K562 (cell line): Measurements from ENCODE around the gene NOD1. TPM values are rescaled to one million over a fixed set of nuclear protein-coding genes. Genes with fewer than 3 reads are reported as not detected.
A peak's percentile ranks its signal among the peaks of the same experiment; 100 is the strongest.

Experiments used
- BRD4 ChIP-seq: fragments of 200-600 bp; sonication (generic); IDR thresholded peaks from 2 replicates; pipeline ENCODE4 v1.6.1; 2017; ENCODE audit warnings: inconsistent platforms
- C11orf30 ChIP-seq: fragments of 450-650 bp; IDR thresholded peaks from 2 replicates; pipeline ENCODE4 v1.6.1; 2016; ENCODE audit warnings: low read depth, mild to moderate bottlenecking
- CEBPB ChIP-seq: fragments of 450-650 bp; IDR thresholded peaks from 2 replicates; pipeline ENCODE4 v1.6.1; 2016; ENCODE audit warnings: missing genetic modification characterization, missing compliant biosample characterization
- CLOCK ChIP-seq: fragments of 250-450 bp; sonication (Bioruptor Pico); IDR thresholded peaks from 2 replicates; pipeline ENCODE4 v1.4.0; 2020; ENCODE audit warnings: mild to moderate bottlenecking, moderate library complexity, borderline replicate concordance
- DPF2 ChIP-seq: fragments of 450-650 bp; IDR thresholded peaks from 2 replicates; pipeline ENCODE4 v1.6.1; 2016
- E2F3 ChIP-seq: fragments of 250-450 bp; sonication (Bioruptor Pico); IDR thresholded peaks from 2 replicates; pipeline ENCODE4 v1.4.0; 2020; ENCODE audit warnings: mild to moderate bottlenecking
- FOXM1 ChIP-seq, 2 experiments: fragments of 450-650 bp in 1 of 2; sonication (generic) in 1 of 2; formaldehyde crosslinking in 1 of 2; IDR thresholded peaks; 2 replicates each; pipeline versions ENCODE4 v1.6.1 to v1.9.0; 2017 to 2022; ENCODE audit warnings: low read depth in 2 of 2, mild to moderate bottlenecking in 2 of 2, missing genetic modification reagents in 1 of 2, moderate library complexity in 1 of 2
- KLF13 ChIP-seq: fragments of 450-650 bp; IDR thresholded peaks from 2 replicates; pipeline ENCODE4 v1.6.1; 2016; ENCODE audit warnings: missing genetic modification characterization, low read depth, mild to moderate bottlenecking, missing compliant biosample characterization, moderate library complexity, borderline replicate concordance
- MED1 ChIP-seq: sonication (generic); formaldehyde crosslinking; IDR thresholded peaks from 2 replicates; pipeline ENCODE4 v1.8.1; 2023; ENCODE audit warnings: missing genetic modification reagents, borderline replicate concordance
- MYBL2 ChIP-seq, 2 experiments: fragments of 450-650 bp in 1 of 2; sonication (generic) in 1 of 2; formaldehyde crosslinking in 1 of 2; IDR thresholded peaks; 2 replicates each; pipeline versions ENCODE4 v1.6.1 to v1.8.1; 2017 to 2022; ENCODE audit warnings: borderline replicate concordance in 1 of 2, inconsistent platforms in 1 of 2, low read depth in 1 of 2, mild to moderate bottlenecking in 1 of 2, missing genetic modification reagents in 1 of 2, moderate library complexity in 1 of 2
- NCOA1 ChIP-seq: fragments of 450-650 bp; IDR thresholded peaks from 2 replicates; pipeline ENCODE4 v1.6.1; 2016; ENCODE audit warnings: low read depth
- NUFIP1 ChIP-seq: fragments of 450-650 bp; IDR thresholded peaks from 2 replicates; pipeline ENCODE4 v1.6.1; 2018; ENCODE audit not compliant: partially characterized antibody
- POLR2B ChIP-seq: fragments of 450-650 bp; IDR thresholded peaks from 2 replicates; pipeline ENCODE4 v1.6.1; 2018; ENCODE audit warnings: low read depth; ENCODE audit not compliant: partially characterized antibody
- POU5F1 ChIP-seq: fragments of 150-350 bp; IDR thresholded peaks from 2 replicates; pipeline ENCODE4 v1.6.1; 2014; ENCODE audit warnings: borderline replicate concordance, low read length, low read depth, mild to moderate bottlenecking; ENCODE audit not compliant: partially characterized antibody
- PREB ChIP-seq: sonication (generic); formaldehyde crosslinking; IDR thresholded peaks from 2 replicates; pipeline ENCODE4 v1.8.1; 2023; ENCODE audit warnings: mild to moderate bottlenecking, missing genetic modification reagents
- RBM25 ChIP-seq: fragments of 200-400 bp; formaldehyde crosslinking; IDR thresholded peaks from 2 replicates; pipeline ENCODE4 v1.6.1; 2018; ENCODE audit warnings: low read length, low read depth, moderate library complexity; ENCODE audit not compliant: severe bottlenecking
- RCOR1 ChIP-seq, 2 experiments: IDR thresholded peaks; 2 replicates each; pipeline ENCODE4 v1.6.1; 2012; ENCODE audit warnings: low read depth in 2 of 2, low read length in 2 of 2, borderline replicate concordance in 1 of 2, improper control_type of control experiment in 1 of 2
- SIRT6 ChIP-seq: IDR thresholded peaks from one replicate; pipeline ENCODE4 v1.6.1; 2012; ENCODE audit warnings: low read depth, mild to moderate bottlenecking, control low read depth, inconsistent platforms, low read length, moderate library complexity
- SMARCA4 ChIP-seq: fragments of 450-650 bp; IDR thresholded peaks from 2 replicates; pipeline ENCODE4 v1.6.1; 2016
- ZEB2 ChIP-seq: fragments of 450-650 bp; IDR thresholded peaks from 2 replicates; pipeline ENCODE4 v1.6.1; 2016
- ZNF263 ChIP-seq: sonication (generic); formaldehyde crosslinking; IDR thresholded peaks from 2 replicates; pipeline ENCODE4 v1.8.0; 2022; ENCODE audit warnings: mild to moderate bottlenecking, missing genetic modification reagents, borderline replicate concordance
- ZNF311 ChIP-seq: fragments of 250-450 bp; sonication (Bioruptor Pico); IDR thresholded peaks from 2 replicates; pipeline ENCODE4 v1.4.0; 2020; ENCODE audit warnings: mild to moderate bottlenecking, moderate library complexity
- ZNF561 ChIP-seq: fragments of 450-650 bp; formaldehyde crosslinking; conservative IDR thresholded peaks from 2 replicates; pipeline ENCODE4 v1.4.0; 2020; ENCODE audit warnings: mild to moderate bottlenecking, moderate library complexity
- ZNF644 ChIP-seq: fragments of 200-800 bp; sonication (Bioruptor generic); IDR thresholded peaks from 2 replicates; pipeline ENCODE4 v1.6.1; 2016; ENCODE audit warnings: low read depth, missing genetic modification characterization, missing compliant biosample characterization
- polyA plus RNA-seq, 8 experiments: library from polyadenylated mRNA; depleted of rRNA in 4 of 8; stranded (reverse) in 5 of 8; unstranded in 3 of 8; fragments of >200 nt; fragmentation: Nextera tagmentation in 2 of 8; fragmentation: Illumina TruSeq in 1 of 8; extraction: Ambion mirVana in 2 of 8; extraction: Trizol in 1 of 8; gene quantifications; 2 replicates each; pipeline versions ENCODE4 v1.2.1 to v1.2.3, GENCODE V29; 2011 to 2014; ENCODE audit warnings: inconsistent platforms in 1 of 8, missing spikeins in 1 of 8
- total RNA-seq, 7 experiments: library from RNA; depleted of rRNA in 6 of 7; stranded (reverse); fragments of >200 nt in 6 of 7; fragmentation: Illumina TruSeq in 2 of 7; extraction: Trizol in 2 of 7; gene quantifications; 2 replicates each; pipeline versions ENCODE4 v1.2.1 to v1.2.3, GENCODE V29; 2011 to 2021; ENCODE audit warnings: low replicate concordance in 1 of 7

The NOD1 gene
- total and polyA plus RNA-seq, 9 of the 15 experiments (the other 6 are each of a cell fraction or from before 2014, with no cell fraction given), result 0.34 to 7.1 (median 4.7) TPM

- no peak for TF ChIP-seq RBM25
- TF ChIP-seq NCOA1, result no peak
- no peak for TF ChIP-seq NUFIP1
- TF ChIP-seq SMARCA4, result 0 out of 2 replicates have a peak, but pooled peaks have one; percentile 50
- TF ChIP-seq POU5F1, result no peak
- peak; percentile 69 for TF ChIP-seq DPF2
- no peak for TF ChIP-seq POLR2B
- no peak for TF ChIP-seq ZNF263
- no peak for TF ChIP-seq BRD4
- no peak for TF ChIP-seq E2F3 (CRISPR knock-in tag)
- no peak for TF ChIP-seq ZNF561
- no peak for TF ChIP-seq MYBL2 (IDR thresholded peaks at IDR 0.05; ENCODE audit: low read depth)
- no peak for TF ChIP-seq MYBL2 (CRISPR knock-in tag; IDR thresholded peaks at IDR 0.05; ENCODE audit: borderline replicate concordance)
- no peak for TF ChIP-seq CLOCK (CRISPR knock-in tag)
- TF ChIP-seq MED1 (CRISPR knock-in tag), result no peak
- TF ChIP-seq RCOR1 (IDR thresholded peaks at IDR 0.05; ENCODE audit: borderline replicate concordance in 1 of 2, low read depth in 2 of 2, low read length in 2 of 2), result no peak
- TF ChIP-seq ZNF644 (tag), result no peak
- no peak for TF ChIP-seq KLF13
- TF ChIP-seq SIRT6, result no peak
- TF ChIP-seq ZNF311, result no peak
- no peak for TF ChIP-seq PREB
- TF ChIP-seq FOXM1 (IDR thresholded peaks at IDR 0.05; ENCODE audit: low read depth), result peak; percentile 39; the same call in 1 of the 2 replicates
- TF ChIP-seq FOXM1 (CRISPR knock-in tag; IDR thresholded peaks at IDR 0.05; ENCODE audit: low read depth), result no peak
- TF ChIP-seq ZEB2, result 0 out of 2 replicates have a peak, but pooled peaks have one; percentile 4
- TF ChIP-seq CEBPB (tag), result peak; percentile 35; the same call in 1 of the 2 replicates
- peak; percentile 86 for TF ChIP-seq C11orf30
Observed at GRCh38 chr7:30485667-30486066, 7.1 kb upstream of the NOD1 start (continued).
